GM06990 (cell line): ENCODE data around the gene EVI5.
A peak's percentile ranks its signal among the peaks of the same experiment; 100 is the strongest.

ENCODE experiments used
- DNase-seq: peaks from one replicate; pipeline ENCODE4 v3.0.0-alpha.2; 2011; ENCODE audit not compliant: insufficient read length; ENCODE audit errors: extremely low read depth
- H3K27me3 ChIP-seq: replicated peaks from 2 replicates; pipeline ENCODE4 v1.6.0; 2011; ENCODE audit warnings: low read length; ENCODE audit not compliant: control insufficient read depth, insufficient read depth
- H3K36me3 ChIP-seq: 2 replicates; pipeline ENCODE4 v1.5.1; 2011; ENCODE audit warnings: low read length; ENCODE audit not compliant: control insufficient read depth, insufficient read depth
- H3K4me3 ChIP-seq: replicated peaks from 2 replicates; pipeline ENCODE4 v1.5.1; 2011; ENCODE audit warnings: low read depth, mild to moderate bottlenecking, control low read depth, low read length
- TF ChIP-seq, protein P1 (sequence below): IDR thresholded peaks from 2 replicates; pipeline ENCODE4 v1.5.1; 2011; ENCODE audit warnings: low read length, control low read depth, mild to moderate bottlenecking, inconsistent platforms; ENCODE audit not compliant: insufficient read depth, poor library complexity, severe bottlenecking

Gene EVI5

DNA sequence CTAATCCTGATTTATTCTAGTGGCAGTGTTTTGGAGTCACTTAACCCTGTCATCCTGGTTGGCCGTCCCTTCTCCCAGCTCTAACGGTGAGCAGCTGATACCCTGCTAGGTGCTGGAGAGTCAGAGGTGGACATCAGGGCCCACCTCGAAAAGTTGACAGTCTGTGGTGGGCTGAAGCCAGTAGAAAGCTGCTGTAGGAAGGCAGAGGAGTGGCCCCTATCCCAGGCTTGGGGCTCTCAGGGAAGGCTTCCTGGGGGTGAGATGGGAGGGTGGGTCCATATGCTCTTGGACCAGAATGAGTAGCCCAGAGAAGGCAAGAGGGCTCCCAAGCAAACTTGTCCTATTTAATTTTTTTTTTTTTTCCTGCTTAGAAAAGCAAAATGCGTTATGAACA is 46.5 kb upstream of the EVI5 start:
- no peak for DNase-seq
- Histone ChIP-seq H3K36me3 (peaks cover 5% of the 10 kb centered on the region), H3K4me3 (no peak overlapping the region; the same call in 1 of the 2 replicates), H3K27me3 (no peaks in the 10 kb centered on the region)
- TF ChIP-seq, protein P1, sequence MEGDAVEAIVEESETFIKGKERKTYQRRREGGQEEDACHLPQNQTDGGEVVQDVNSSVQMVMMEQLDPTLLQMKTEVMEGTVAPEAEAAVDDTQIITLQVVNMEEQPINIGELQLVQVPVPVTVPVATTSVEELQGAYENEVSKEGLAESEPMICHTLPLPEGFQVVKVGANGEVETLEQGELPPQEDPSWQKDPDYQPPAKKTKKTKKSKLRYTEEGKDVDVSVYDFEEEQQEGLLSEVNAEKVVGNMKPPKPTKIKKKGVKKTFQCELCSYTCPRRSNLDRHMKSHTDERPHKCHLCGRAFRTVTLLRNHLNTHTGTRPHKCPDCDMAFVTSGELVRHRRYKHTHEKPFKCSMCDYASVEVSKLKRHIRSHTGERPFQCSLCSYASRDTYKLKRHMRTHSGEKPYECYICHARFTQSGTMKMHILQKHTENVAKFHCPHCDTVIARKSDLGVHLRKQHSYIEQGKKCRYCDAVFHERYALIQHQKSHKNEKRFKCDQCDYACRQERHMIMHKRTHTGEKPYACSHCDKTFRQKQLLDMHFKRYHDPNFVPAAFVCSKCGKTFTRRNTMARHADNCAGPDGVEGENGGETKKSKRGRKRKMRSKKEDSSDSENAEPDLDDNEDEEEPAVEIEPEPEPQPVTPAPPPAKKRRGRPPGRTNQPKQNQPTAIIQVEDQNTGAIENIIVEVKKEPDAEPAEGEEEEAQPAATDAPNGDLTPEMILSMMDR: no peak

DNA sequence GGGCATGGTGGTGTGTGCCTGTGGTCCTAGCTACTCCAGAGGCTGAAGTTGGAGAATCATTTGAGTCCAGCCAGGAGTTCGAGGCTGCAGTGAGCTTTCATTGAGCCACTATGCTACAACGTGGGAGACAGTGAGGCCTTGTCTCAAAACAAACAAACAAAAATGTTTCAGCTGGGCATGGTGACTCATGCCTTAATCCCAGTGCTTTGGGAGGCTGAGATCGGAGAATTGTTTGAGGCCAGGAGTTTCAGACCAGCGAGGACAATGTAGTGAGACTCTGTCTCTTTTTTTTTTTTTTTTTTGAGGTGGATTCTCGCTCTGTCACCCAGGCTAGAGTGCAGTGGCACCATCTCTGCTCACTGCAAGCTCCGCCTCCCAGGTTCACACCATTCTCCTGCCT is 41.9 kb upstream of the EVI5 start:
- no peaks in the 10 kb centered on the region for H3K36me3 ChIP-seq
- DNase-seq: no peak
- TF ChIP-seq, protein P1: no peak

DNA sequence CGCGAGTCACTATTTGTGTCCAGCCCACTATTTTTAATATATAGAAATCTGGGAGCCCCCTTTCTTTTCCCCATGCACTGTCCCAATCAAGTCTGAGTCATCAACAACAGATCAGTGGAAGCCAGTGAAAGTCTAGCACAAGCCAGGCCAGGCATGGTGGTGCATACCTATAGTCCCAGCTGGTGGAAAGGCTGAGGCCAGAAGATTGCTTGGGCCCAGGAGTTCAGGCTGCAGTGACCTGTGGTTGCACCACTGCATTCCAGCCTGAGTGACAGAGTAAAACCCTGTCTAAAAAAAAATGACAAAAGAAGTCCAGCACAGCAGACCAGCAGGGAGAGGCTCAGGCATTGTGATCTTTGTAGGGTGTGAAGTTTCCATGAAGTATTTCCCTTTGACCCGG is 38.0 kb upstream of the EVI5 start:
- Histone ChIP-seq H3K27me3 (no peaks in the 10 kb centered on the region), H3K4me3 (no peak overlapping the region), H3K36me3 (no peaks in the 10 kb centered on the region)
- DNase-seq: no peak
- TF ChIP-seq, protein P1: no peak

More for the DNA sequence above, 41.9 kb upstream of the EVI5 start:
- Histone ChIP-seq H3K27me3 (no peaks in the 10 kb centered on the region), H3K4me3 (no peak overlapping the region)

DNA sequence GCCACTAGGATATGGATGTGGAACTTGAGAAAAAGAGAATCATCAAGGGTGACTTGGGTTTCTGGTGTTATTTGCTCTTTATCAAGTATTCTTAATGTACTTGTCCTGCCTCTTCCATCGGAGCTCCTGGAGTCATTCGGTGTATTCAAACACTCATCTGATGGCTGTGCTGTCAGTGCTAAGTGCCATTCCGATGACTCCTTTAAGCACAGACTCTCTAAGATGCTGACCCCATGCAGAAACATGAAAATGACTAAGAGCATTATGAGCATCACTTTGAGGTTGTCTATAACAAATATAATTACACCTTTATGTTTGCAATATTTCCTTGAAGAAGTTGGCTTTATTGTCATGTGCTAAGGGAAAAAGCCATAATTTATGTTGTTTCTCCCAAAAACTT is 35.6 kb upstream of the EVI5 start:
- TF ChIP-seq, protein P1: no peak
- Histone ChIP-seq H3K4me3 (no peak overlapping the region), H3K27me3 (no peaks in the 10 kb centered on the region), H3K36me3 (no peaks in the 10 kb centered on the region)
- DNase-seq: no peak

DNA sequence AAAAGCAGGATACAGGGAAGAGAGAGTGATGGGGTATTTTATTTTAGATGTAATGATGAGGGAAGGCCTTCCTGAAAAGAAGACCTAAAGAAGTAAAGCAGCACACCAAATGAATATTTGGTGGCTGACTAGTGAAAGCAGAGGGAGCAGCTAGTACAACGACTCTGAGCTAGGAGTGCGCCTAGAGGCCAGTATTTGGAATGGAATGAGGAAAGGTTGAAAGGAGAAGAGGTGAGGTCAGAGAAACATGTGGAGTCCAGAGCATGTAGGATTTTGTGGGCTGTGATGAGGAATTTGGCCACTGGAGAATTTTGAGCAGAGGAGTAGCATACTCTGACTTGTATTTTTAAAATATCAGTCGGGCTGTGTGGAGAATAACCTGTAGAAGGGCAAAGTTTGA is 35.1 kb upstream of the EVI5 start:
- DNase-seq: no peak
- H3K4me3 ChIP-seq: no peak overlapping the region
- TF ChIP-seq, protein P1: no peak
- no peaks in the 10 kb centered on the region for H3K27me3 ChIP-seq
- no peaks in the 10 kb centered on the region for H3K36me3 ChIP-seq

DNA sequence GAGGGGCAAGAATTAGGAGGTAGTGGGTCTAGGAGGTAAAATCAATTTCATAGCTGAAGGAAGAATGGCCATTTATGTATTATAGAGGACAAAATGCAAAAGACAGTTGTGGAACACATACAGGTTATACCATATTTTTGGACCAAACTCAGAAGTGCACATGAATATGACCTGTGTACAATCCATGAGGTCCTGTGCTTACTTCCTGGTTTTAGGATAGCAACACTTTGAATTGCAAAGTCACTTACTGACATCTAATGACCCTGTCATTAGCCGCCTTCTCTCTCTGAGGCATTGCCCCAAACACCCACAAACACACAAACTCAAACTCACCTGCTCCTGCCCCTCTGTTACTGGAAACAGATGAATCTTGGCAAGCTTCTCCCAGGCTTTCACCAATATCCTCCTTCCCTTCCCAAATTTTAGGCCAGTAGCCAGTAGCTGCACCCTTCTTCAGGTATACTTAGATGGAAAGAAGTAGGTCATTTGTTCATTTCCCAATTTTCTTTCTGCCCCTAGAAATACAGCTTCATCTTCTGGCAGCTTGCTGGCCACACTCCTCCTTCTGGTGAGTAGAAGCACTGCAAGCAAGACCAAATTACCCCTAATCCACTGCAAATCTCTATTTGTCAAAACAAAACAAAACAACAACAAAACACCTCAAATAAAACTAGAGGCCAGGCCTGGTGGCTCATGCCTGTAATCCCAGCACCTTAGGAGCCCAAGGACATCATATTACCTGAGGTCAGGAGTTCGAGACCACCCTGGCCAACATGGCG is 33.3 kb upstream of the EVI5 start:
- Histone ChIP-seq H3K4me3 (no peak overlapping the region), H3K27me3 (no peaks in the 10 kb centered on the region), H3K36me3 (no peaks in the 10 kb centered on the region)
- DNase-seq: no peak
- TF ChIP-seq, protein P1: peak; percentile 75
